HCT116 (cell line): Measurements from ENCODE around the gene LUM. TPM values are rescaled to one million over a fixed set of nuclear protein-coding genes. Genes with fewer than 3 reads are reported as not detected.

Experiments
- ATAC-seq: fragments of 200-7000 bp; cut with Tn5 transposase; 2 replicates; pipeline ENCODE4 v1.9.1; 2020; ENCODE audit warnings: mild to moderate bottlenecking, moderate library complexity
- BruUV-seq: library from RNA; stranded (reverse); fragments of 400-500 nt; replicated peaks from 2 replicates; lab custom pipeline; 2021; lab: Mats Ljungman, UMichigan
- CTCF ChIA-PET: fragments of 300-600 bp; sonication (Branson Sonifier 250); formaldehyde crosslinking; loops from one replicate; lab custom pipeline; 2021; ENCODE audit warnings: antibody characterized with exemption; lab: Charles Lee
- POLR2A ChIA-PET: fragments of 300-600, 350-600 bp; sonication (Branson Sonifier 250); formaldehyde crosslinking; loops from one replicate; lab custom pipeline; 2021; ENCODE audit warnings: antibody characterized with exemption; lab: Charles Lee
- RAD21 ChIA-PET, 2 experiments: fragments of 300-600 bp; sonication (Branson Sonifier 250); formaldehyde crosslinking; loops; one replicate each; lab custom pipeline; 2023; ENCODE audit warnings: low total read pairs in 2 of 2; ENCODE audit not compliant: uncharacterized antibody in 2 of 2, unreplicated experiment in 2 of 2, low non-redundant PET in 1 of 2; lab: Charles Lee
- DNase-seq: peaks from one replicate; pipeline ENCODE4 v3.0.0-alpha.2; 2010; ENCODE audit warnings: low read depth, low spot score
- H2AFZ ChIP-seq: fragments of 200-600 bp; shearing (Covaris generic), sonication (generic); 2 replicates; pipeline ENCODE4 v1.6.1; 2017; ENCODE audit warnings: low read depth, mixed run types, mixed read lengths, antibody characterized with exemption, low read length; ENCODE audit not compliant: poor library complexity, severe bottlenecking
- H3K27ac ChIP-seq: 2 replicates; pipeline ENCODE4 v1.5.1; 2012; ENCODE audit warnings: low read depth, low read length
- H3K27me3 ChIP-seq: fragments of 200-600 bp; sonication (generic); 2 replicates; pipeline ENCODE4 v1.6.1; 2016; ENCODE audit warnings: mixed run types, low read length, mixed read lengths; ENCODE audit not compliant: insufficient read depth
- H3K36me3 ChIP-seq, 2 experiments: fragments of 200-500 bp in 1 of 2; fragments of 200-600 bp in 1 of 2; sonication (Bioruptor generic) in 1 of 2; sonication (generic) in 1 of 2; 2 replicates each; pipeline versions ENCODE4 v1.5.1 to v1.6.1; 2014 to 2016; ENCODE audit warnings: low read length in 2 of 2, inconsistent platforms in 1 of 2, mixed read lengths in 1 of 2, mixed run types in 1 of 2; ENCODE audit not compliant: insufficient read depth in 2 of 2, control insufficient read depth in 1 of 2
- H3K4me1 ChIP-seq, 2 experiments: fragments of 200-600 bp in 1 of 2; sonication (generic) in 1 of 2; 2 replicates each; pipeline versions ENCODE4 v1.5.1 to v1.6.1; 2012 to 2017; ENCODE audit warnings: low read length in 2 of 2, inconsistent platforms in 1 of 2, mild to moderate bottlenecking in 1 of 2, mixed read lengths in 1 of 2, mixed run types in 1 of 2, moderate library complexity in 1 of 2; ENCODE audit not compliant: insufficient read depth in 2 of 2, control insufficient read depth in 1 of 2
- H3K4me2 ChIP-seq: fragments of 200-600 bp; sonication (generic); 2 replicates; pipeline ENCODE4 v1.6.1; 2017; ENCODE audit warnings: mixed run types, low read length, mixed read lengths
- H3K4me3 ChIP-seq, 2 experiments: fragments of 200-600 bp in 1 of 2; sonication (generic) in 1 of 2; replicated peaks in 1 of 2; 2 replicates each; pipeline ENCODE4 v1.5.1; 2011 to 2016; ENCODE audit warnings: low read length in 2 of 2, control low read depth in 1 of 2, low read depth in 1 of 2, mild to moderate bottlenecking in 1 of 2, mixed read lengths in 1 of 2, mixed run types in 1 of 2
- H3K79me2 ChIP-seq: fragments of 200-600 bp; sonication (generic); 2 replicates; pipeline ENCODE4 v1.6.1; 2017; ENCODE audit warnings: mild to moderate bottlenecking, mixed run types, low read length, moderate library complexity, mixed read lengths; ENCODE audit not compliant: insufficient read depth
- H3K9ac ChIP-seq: fragments of 200-600 bp; sonication (generic); 2 replicates; pipeline ENCODE4 v1.6.1; 2016; ENCODE audit warnings: low read length, mixed read lengths
- H3K9me2 ChIP-seq: fragments of 200-600 bp; sonication (generic), shearing (Covaris generic); 2 replicates; pipeline ENCODE4 v1.6.1; 2017; ENCODE audit warnings: mixed run types, mild to moderate bottlenecking, moderate library complexity; ENCODE audit not compliant: insufficient read depth
- H3K9me3 ChIP-seq, 2 experiments: fragments of 200-500 bp in 1 of 2; fragments of 200-600 bp in 1 of 2; sonication (Bioruptor generic) in 1 of 2; sonication (generic) in 1 of 2; 2 replicates each; pipeline ENCODE4 v1.6.1; 2014 to 2017; ENCODE audit warnings: low read length in 2 of 2, mixed read lengths in 2 of 2, inconsistent platforms in 1 of 2, low read depth in 1 of 2, mild to moderate bottlenecking in 1 of 2, mixed run types in 1 of 2, moderate library complexity in 1 of 2; ENCODE audit not compliant: control insufficient read depth in 1 of 2, insufficient read depth in 1 of 2
- H4K20me1 ChIP-seq: fragments of 200-600 bp; sonication (generic), shearing (Covaris generic); 2 replicates; pipeline ENCODE4 v1.6.1; 2017; ENCODE audit warnings: mixed run types, mild to moderate bottlenecking, moderate library complexity; ENCODE audit not compliant: insufficient read depth
- CBX3 ChIP-seq: IDR thresholded peaks from 2 replicates; pipeline ENCODE4 v1.6.1; 2012; ENCODE audit warnings: low read depth
- CEBPB ChIP-seq: IDR thresholded peaks from 2 replicates; pipeline ENCODE4 v1.6.1; 2012; ENCODE audit warnings: low read depth
- CTCF ChIP-seq, 3 experiments: fragments of 200-600 bp in 1 of 3; sonication (generic) in 1 of 3; IDR thresholded peaks in 2 of 3; conservative IDR thresholded peaks in 1 of 3; 2 replicates each; pipeline ENCODE4 v1.5.1; 2012 to 2017; ENCODE audit warnings: low read depth in 2 of 3, low read length in 2 of 3, antibody characterized with exemption in 1 of 3, borderline replicate concordance in 1 of 3, control low read depth in 1 of 3, mild to moderate bottlenecking in 1 of 3, mixed read lengths in 1 of 3, mixed run types in 1 of 3, moderate library complexity in 1 of 3; ENCODE audit not compliant: insufficient read depth in 1 of 3
- ELF1 ChIP-seq: IDR thresholded peaks from 2 replicates; pipeline ENCODE4 v1.6.1; 2012; ENCODE audit warnings: low read depth, borderline replicate concordance
- EZH2phosphoT487 ChIP-seq: fragments of 200-600 bp; IDR thresholded peaks from 2 replicates; pipeline ENCODE4 v1.6.1; 2018; ENCODE audit warnings: antibody characterized with exemption, borderline replicate concordance
- FOSL1 ChIP-seq: IDR thresholded peaks from 2 replicates; pipeline ENCODE4 v1.6.1; 2012; ENCODE audit warnings: low read depth
- POLR2A ChIP-seq: IDR thresholded peaks from 2 replicates; pipeline ENCODE4 v1.7.0; 2011; ENCODE audit warnings: borderline replicate concordance; ENCODE audit not compliant: insufficient read depth, insufficient read length; ENCODE audit errors: extremely low read depth
- POLR2AphosphoS5 ChIP-seq: IDR thresholded peaks from 2 replicates; pipeline ENCODE4 v1.6.1; 2011; ENCODE audit warnings: mild to moderate bottlenecking, low read depth, low read length, moderate library complexity
- SIN3A ChIP-seq: IDR thresholded peaks from 2 replicates; pipeline ENCODE4 v1.6.1; 2012; ENCODE audit warnings: low read depth
- ZNF274 ChIP-seq: fragments of 200-500 bp; sonication (Bioruptor generic); IDR thresholded peaks from 2 replicates; pipeline ENCODE4 v1.6.1; 2014; ENCODE audit warnings: mild to moderate bottlenecking, low read depth, low read length, inconsistent platforms
- intact Hi-C: fragments of 100-400 bp; cut with micrococcal nuclease; formaldehyde crosslinking; loops from 2 replicates; pipeline ENCODE4 v1.10.0; 2022
- total RNA-seq: library from RNA; stranded (reverse); gene quantifications from one replicate; pipeline ENCODE4 v1.2.1, GENCODE V29; 2021; ENCODE audit not compliant: unreplicated experiment

The LUM gene
- total RNA-seq, 1 experiment from 2014 or later = 0.69 TPM

- no peaks in the 10 kb centered on the region for H3K36me3 ChIP-seq
- ChIA-PET CTCF (no interaction called here), RAD21 (no interaction called here), POLR2A (no interaction called here)
- no peak overlapping the region for H3K27ac ChIP-seq
- TF ChIP-seq POLR2A (no peak), ELF1 (no peak), ZNF274 (no peak)
- no peak overlapping the region for H2AFZ ChIP-seq
- no peak overlapping the region for H3K4me3 ChIP-seq
- no peaks in the 10 kb centered on the region for H4K20me1 ChIP-seq
- H3K4me1 ChIP-seq = no peaks in the 10 kb centered on the region
- no peak overlapping the region for H3K4me2 ChIP-seq
- DNase-seq (no peak), ATAC-seq (no peak)
- H3K9me3 ChIP-seq = no peaks in the 10 kb centered on the region
- no peaks in the 10 kb centered on the region for H3K79me2 ChIP-seq
- intact Hi-C loops = no loop called here
- no peaks in the 10 kb centered on the region for H3K27me3 ChIP-seq
- H3K9ac ChIP-seq = no peak overlapping the region
- no TSS peak for BruUV-seq
- 0 out of 2 replicates have a peak, but pooled peaks cover 3% of the 10 kb centered on the region for H3K9me2 ChIP-seq
Observed at GRCh38 chr12:91056488-91056887, 54.8 kb downstream of the LUM start.

DNA sequence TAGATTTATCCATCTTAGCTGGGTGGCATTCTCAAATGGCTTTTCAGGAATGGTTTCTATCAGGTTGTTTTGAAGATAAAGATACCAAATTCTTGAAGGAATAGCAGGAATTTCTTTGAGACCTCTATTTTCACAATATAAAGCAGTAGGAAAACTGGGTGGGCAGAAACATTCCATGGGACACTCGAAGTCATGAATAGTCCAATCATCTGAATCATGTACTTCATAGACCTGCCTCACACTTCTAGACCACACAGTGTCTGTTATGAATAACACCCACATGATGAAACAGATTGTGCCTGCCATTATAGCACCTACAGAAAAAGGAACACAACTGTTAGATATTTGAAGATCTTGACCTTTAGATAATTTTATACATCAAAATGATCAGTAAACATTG is 55.3 kb downstream of the LUM start:
- no peak overlapping the region for H3K9ac ChIP-seq
- TF ChIP-seq FOSL1 (no peak), POLR2AphosphoS5 (no peak), CBX3 (no peak), SIN3A (no peak), CTCF (IDR thresholded peaks at IDR 0.05 in 2 of 3, conservative IDR thresholded peaks at IDR 0.05 in 1 of 3; ENCODE audit: borderline replicate concordance in 1 of 3, insufficient read depth in 1 of 3, low read depth in 2 of 3, low read length in 2 of 3) (no peak), CEBPB (no peak), EZH2phosphoT487 (no peak)
- no peaks in the 10 kb centered on the region for H3K27me3 ChIP-seq
- no peaks in the 10 kb centered on the region for H4K20me1 ChIP-seq
- intact Hi-C loops = no loop called here
- H3K4me1 ChIP-seq = no peaks in the 10 kb centered on the region
- no peak overlapping the region for H3K4me3 ChIP-seq
- CTCF ChIA-PET = no interaction called here
- no peak overlapping the region for H3K4me2 ChIP-seq
- no peak for ATAC-seq
- H3K9me3 ChIP-seq = no peaks in the 10 kb centered on the region
- H3K9me2 ChIP-seq = 0 out of 2 replicates have a peak, but pooled peaks cover 3% of the 10 kb centered on the region
- H3K27ac ChIP-seq = no peak overlapping the region
- DNase-seq = no peak
- BruUV-seq = no TSS peak
- POLR2A ChIA-PET = no interaction called here
- no peaks in the 10 kb centered on the region for H3K36me3 ChIP-seq
- H3K79me2 ChIP-seq = no peaks in the 10 kb centered on the region
- RAD21 ChIA-PET = no interaction called here
- H2AFZ ChIP-seq = no peak overlapping the region
